Measurements from ENCODE around the gene SIRT2. TPM values are rescaled to one million over a fixed set of nuclear protein-coding genes. Genes with fewer than 3 reads are reported as not detected.

Gene SIRT2
- total RNA-seq, 1 experiment from 2014 or later: 8.4 TPM

- Histone ChIP-seq H2BK20ac (ENCODE audit: low read depth, low read length, poor library complexity, severe bottlenecking) (no peak within 1 kb of the TSS), H3K4me2 (ENCODE audit: insufficient read depth, insufficient read length, low read length) (no peak within 1 kb of the TSS), H3K27me3 (ENCODE audit: insufficient read depth, low read length) (peaks cover 2% of the 10 kb centered on the region; the same call in 1 of the 2 replicates), H3K4ac (ENCODE audit: low read depth, low read length) (no peak within 1 kb of the TSS), H3K23me2 (ENCODE audit: insufficient read length, low read depth, low read length, poor library complexity, severe bottlenecking) (no peaks in the 10 kb centered on the region), H2BK120ac (ENCODE audit: low read depth, low read length, poor library complexity, severe bottlenecking) (no peak within 1 kb of the TSS), H3K18ac (ENCODE audit: insufficient read length, low read depth, low read length) (no peak within 1 kb of the TSS), H3K9me3 (ENCODE audit: control insufficient read depth, low read depth, low read length) (no peaks in the 10 kb centered on the region), H3K79me2 (ENCODE audit: insufficient read depth, low read length) (no peaks in the 10 kb centered on the region), H3K27ac (ENCODE audit: insufficient read length, low read depth, low read length) (no peak within 1 kb of the TSS), H4K20me1 (ENCODE audit: control insufficient read depth, insufficient read depth, insufficient read length) (no peaks in the 10 kb centered on the region), H4K8ac (replicated peaks; ENCODE audit: insufficient read length, low read depth, low read length) (no peak within 1 kb of the TSS), H4K91ac (ENCODE audit: insufficient read length, low read depth, low read length) (no peak within 1 kb of the TSS), H3T11ph (ENCODE audit: low read length) (no peak within 1 kb of the TSS), H3K79me1 (ENCODE audit: insufficient read depth, low read depth, low read length, poor library complexity, severe bottlenecking) (no peaks in the 10 kb centered on the region), H3K14ac (ENCODE audit: insufficient read depth, low read length) (no peak within 1 kb of the TSS), H3K56ac (ENCODE audit: insufficient read length, low read depth, low read length) (no peak within 1 kb of the TSS), H3K23ac (ENCODE audit: insufficient read length, low read depth, low read length) (no peak within 1 kb of the TSS), H2AFZ (ENCODE audit: low read length) (no peak within 1 kb of the TSS), H4K5ac (ENCODE audit: insufficient read length, low read depth, low read length) (no peak within 1 kb of the TSS), H2AK5ac (ENCODE audit: insufficient read length, low read length) (no peak within 1 kb of the TSS), H2BK5ac (ENCODE audit: insufficient read length, low read length) (no peak within 1 kb of the TSS), H2BK12ac (ENCODE audit: insufficient read length, low read depth, low read length) (no peak within 1 kb of the TSS), H3K4me1 (ENCODE audit: insufficient read depth, low read length) (peaks cover 3% of the 10 kb centered on the region; the same call in 1 of the 2 replicates), H3K9ac (ENCODE audit: extremely low read depth, insufficient read length, low read length) (no peak within 1 kb of the TSS), H2BK15ac (ENCODE audit: low read depth, low read length) (no peak within 1 kb of the TSS)
- Mint-ChIP-seq H3K4me1 (peaks cover 19 to 34% of the 10 kb centered on the region in 2 experiments), H3K9me3 (no peaks in the 10 kb centered on the region), H3K36me3 (ENCODE audit: insufficient read depth in 1 of 3, low read depth in 3 of 3) (no peaks in the 10 kb centered on the region; a peak in 1 of 7 replicates), H3K4me3 (peak within 1 kb of the TSS in 1 of 2 experiments; percentile 68; a peak in 3 of 5 replicates), H3K27ac (peak within 1 kb of the TSS in 2 of 3 experiments; percentile 77 to 94; a peak in 2 of 7 replicates), H3K27me3 (ENCODE audit: low read depth) (no peaks in the 10 kb centered on the region)
- TF ChIP-seq, protein P1, sequence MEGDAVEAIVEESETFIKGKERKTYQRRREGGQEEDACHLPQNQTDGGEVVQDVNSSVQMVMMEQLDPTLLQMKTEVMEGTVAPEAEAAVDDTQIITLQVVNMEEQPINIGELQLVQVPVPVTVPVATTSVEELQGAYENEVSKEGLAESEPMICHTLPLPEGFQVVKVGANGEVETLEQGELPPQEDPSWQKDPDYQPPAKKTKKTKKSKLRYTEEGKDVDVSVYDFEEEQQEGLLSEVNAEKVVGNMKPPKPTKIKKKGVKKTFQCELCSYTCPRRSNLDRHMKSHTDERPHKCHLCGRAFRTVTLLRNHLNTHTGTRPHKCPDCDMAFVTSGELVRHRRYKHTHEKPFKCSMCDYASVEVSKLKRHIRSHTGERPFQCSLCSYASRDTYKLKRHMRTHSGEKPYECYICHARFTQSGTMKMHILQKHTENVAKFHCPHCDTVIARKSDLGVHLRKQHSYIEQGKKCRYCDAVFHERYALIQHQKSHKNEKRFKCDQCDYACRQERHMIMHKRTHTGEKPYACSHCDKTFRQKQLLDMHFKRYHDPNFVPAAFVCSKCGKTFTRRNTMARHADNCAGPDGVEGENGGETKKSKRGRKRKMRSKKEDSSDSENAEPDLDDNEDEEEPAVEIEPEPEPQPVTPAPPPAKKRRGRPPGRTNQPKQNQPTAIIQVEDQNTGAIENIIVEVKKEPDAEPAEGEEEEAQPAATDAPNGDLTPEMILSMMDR (conservative IDR thresholded peaks at IDR 0.05): no peak
- peak; percentile 48 for DNase-seq
- WGBS (ENCODE audit: extremely low coverage, insufficient read length, low lambda C conversion rate): no CpG with 5 or more reads among the region's 11 CpGs
Observed at GRCh38 chr19:38877781-38878574, 21.4 kb downstream of the SIRT2 start, which contains the start of gene RINL. TSS of gene RINL (minus strand) at chr19:38878275. CDS start at chr19:38876742, 1,533 bp downstream.

Data from H9 (cell line).